ENCODE results near the gene ATG2A. TPM values are rescaled to one million over a fixed set of nuclear protein-coding genes. Genes with fewer than 3 reads are reported as not detected.

ATG2A gene
- total and polyA plus RNA-seq, 10 of the 15 experiments (the other 5 are each of a cell fraction or from before 2014, with no cell fraction given): 0.08 to 19.0 (median 4.6) TPM

DNA sequence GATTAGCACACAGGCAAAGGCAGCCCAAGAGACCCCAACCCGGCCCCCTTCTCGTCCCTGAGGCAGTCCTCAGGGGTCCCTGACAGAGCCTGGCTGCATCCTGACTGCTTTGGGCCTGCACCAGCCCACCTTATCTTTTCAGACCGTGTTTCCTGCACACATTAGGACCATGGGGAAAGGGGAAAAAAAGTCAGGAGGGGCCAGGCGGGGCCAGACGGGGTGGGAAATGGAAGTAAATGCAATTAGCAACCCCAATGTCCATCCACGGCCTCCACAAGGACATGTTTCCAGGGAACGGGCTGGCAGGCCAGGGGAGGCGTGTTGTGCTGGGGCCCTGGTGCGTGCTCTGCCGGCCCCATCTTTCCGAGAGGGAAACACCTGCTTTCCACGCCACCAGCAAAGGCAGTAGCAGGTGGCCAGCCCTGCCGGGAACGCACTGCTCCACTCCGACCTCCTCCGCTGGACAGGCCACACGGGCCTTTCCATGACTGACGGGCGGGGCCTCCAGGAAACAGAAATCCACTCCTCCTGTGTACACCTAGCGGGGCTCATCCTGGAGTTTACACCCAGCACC, 46.0 kb downstream of the ATG2A start:
- SMC1A ChIA-PET (ENCODE audit: uncharacterized antibody, unreplicated experiment): interaction anchor here (3.4 to 15.0 kb wide), 2 partner anchors 19 to 20 kb away, joined by 12 to 306 read pairs; no protein-coding TSS in a partner anchor
- DNase-seq (ENCODE audit: low read depth, low spot score) (no peak), FAIRE-seq (no peak), ATAC-seq (no peak)
- TF ChIP-seq, protein P1, sequence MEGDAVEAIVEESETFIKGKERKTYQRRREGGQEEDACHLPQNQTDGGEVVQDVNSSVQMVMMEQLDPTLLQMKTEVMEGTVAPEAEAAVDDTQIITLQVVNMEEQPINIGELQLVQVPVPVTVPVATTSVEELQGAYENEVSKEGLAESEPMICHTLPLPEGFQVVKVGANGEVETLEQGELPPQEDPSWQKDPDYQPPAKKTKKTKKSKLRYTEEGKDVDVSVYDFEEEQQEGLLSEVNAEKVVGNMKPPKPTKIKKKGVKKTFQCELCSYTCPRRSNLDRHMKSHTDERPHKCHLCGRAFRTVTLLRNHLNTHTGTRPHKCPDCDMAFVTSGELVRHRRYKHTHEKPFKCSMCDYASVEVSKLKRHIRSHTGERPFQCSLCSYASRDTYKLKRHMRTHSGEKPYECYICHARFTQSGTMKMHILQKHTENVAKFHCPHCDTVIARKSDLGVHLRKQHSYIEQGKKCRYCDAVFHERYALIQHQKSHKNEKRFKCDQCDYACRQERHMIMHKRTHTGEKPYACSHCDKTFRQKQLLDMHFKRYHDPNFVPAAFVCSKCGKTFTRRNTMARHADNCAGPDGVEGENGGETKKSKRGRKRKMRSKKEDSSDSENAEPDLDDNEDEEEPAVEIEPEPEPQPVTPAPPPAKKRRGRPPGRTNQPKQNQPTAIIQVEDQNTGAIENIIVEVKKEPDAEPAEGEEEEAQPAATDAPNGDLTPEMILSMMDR (IDR thresholded peaks at IDR 0.05 in 2 of 3, conservative IDR thresholded peaks at IDR 0.05 in 1 of 3; ENCODE audit: control insufficient read depth in 2 of 3, extremely low read depth in 1 of 3, insufficient read depth in 1 of 3, low read depth in 3 of 3, low read length in 3 of 3): 0 out of 6 replicates have a peak, but pooled peaks of 1 of the 3 experiments have one; percentile 5
- no peak for TF ChIP-seq ETV6 (conservative IDR thresholded peaks at IDR 0.05 in 1 of 2, IDR thresholded peaks at IDR 0.05 in 1 of 2; ENCODE audit: borderline replicate concordance in 1 of 2, low read depth in 1 of 2)
- TF ChIP-seq LARP7 (IDR thresholded peaks at IDR 0.05): 0 out of 2 replicates have a peak, but pooled peaks have one; percentile 12
- 0 out of 2 replicates have a peak, but pooled peaks have one; percentile 14 for TF ChIP-seq TCF12 (IDR thresholded peaks at IDR 0.05; ENCODE audit: low read depth, low read length)
- TF ChIP-seq ZBED1 (IDR thresholded peaks at IDR 0.05; ENCODE audit: borderline replicate concordance): no peak
- H3K4me3 ChIP-seq: peak overlapping the region; percentile 62
- peaks cover 81% of the 10 kb centered on the region for H3K4me1 ChIP-seq (ENCODE audit: control insufficient read depth, insufficient read depth, low read length)
- CTCF ChIA-PET: interaction anchor here (3.1 to 28.8 kb wide), 3 partner anchors 11 to 21 kb away, joined by 37 to 1208 read pairs (median 374); partner anchors contain the start of genes CDC42BPG and EHD1
- no peaks in the 10 kb centered on the region for H3K9me3 ChIP-seq (replicated peaks; ENCODE audit: control insufficient read depth, insufficient read depth, low read length)
- WGBS (ENCODE audit: insufficient coverage, insufficient replicate concordance, low lambda C conversion rate, missing lambda C conversion rate): 35% methylated on average over 18 of the region's 20 CpGs
- H3K9ac ChIP-seq (ENCODE audit: control insufficient read depth, insufficient read depth, low read length): peak overlapping the region; percentile 73
- no peaks in the 10 kb centered on the region for H3K27me3 ChIP-seq (replicated peaks in 1 of 2; ENCODE audit: control insufficient read depth in 2 of 2, insufficient read depth in 2 of 2, low read length in 1 of 2)
- H2AFZ ChIP-seq (ENCODE audit: control insufficient read depth, low read depth, low read length): no peak overlapping the region
- H3K4me2 ChIP-seq (ENCODE audit: control insufficient read depth, insufficient read depth): peak overlapping the region; percentile 62
- peaks cover 17 to 35% of the 10 kb centered on the region in 2 experiments for H3K36me3 ChIP-seq (ENCODE audit: control insufficient read depth in 2 of 2, insufficient read depth in 2 of 2, low read length in 1 of 2)
- BruUV-seq (replicated peaks): no TSS peak
- peak overlapping the region; percentile 92 for H3K27ac ChIP-seq (ENCODE audit: control insufficient read depth, insufficient read depth)
- peaks cover 93% of the 10 kb centered on the region for H3K79me2 ChIP-seq (ENCODE audit: control insufficient read depth, insufficient read depth, low read length)
- peaks cover 3% of the 10 kb centered on the region; the same call in 1 of the 2 replicates for H4K20me1 ChIP-seq (ENCODE audit: control insufficient read depth, insufficient read depth)
- RAD21 ChIA-PET (ENCODE audit: unreplicated experiment): interaction anchor here (1.1 to 13.2 kb wide), 3 partner anchors 12 to 144 kb away, joined by 3 to 316 read pairs (median 24); partner anchors contain the start of genes ARL2 and CDC42BPG
- intact Hi-C loops (cut with micrococcal nuclease; ENCODE audit: unreplicated experiment): loop anchor here (10.0 kb wide), 1 partner anchor 844 kb away; the partner anchor contains the start of gene KAT5
- POLR2A ChIA-PET: interaction anchor here (0.5 to 24.3 kb wide), 5 partner anchors 9 to 141 kb away, joined by 5 to 620 read pairs (median 30); partner anchors contain the start of genes CDC42BPG and EHD1
- in situ Hi-C loops (cut with MboI): no loop called here
